ENCODE measurements around the gene SV2B.

SV2B gene

DNA sequence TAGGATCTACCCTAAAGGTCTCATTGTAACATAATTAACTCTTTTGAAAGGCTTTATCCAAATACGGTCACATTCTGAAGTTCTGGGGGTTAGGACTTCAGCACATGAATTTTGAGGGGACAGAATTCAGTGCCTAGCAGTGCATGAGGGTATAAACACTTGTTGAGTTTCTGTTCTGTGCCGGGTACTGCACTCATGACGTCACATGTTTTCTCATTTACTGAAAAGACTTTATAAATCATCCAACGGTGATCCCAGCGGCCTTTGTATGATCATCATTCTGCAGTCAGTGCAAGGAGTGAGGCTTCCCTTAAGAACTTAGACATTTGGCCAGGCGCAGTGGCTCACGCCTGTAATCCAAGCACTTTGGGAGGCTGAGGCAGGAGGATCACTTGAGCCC is 25.1 kb downstream of the SV2B start:
- H3K4me3 ChIP-seq (ENCODE audit: low read length) = no peak overlapping the region
- no peak for DNase-seq (ENCODE audit: low read depth)
- TF ChIP-seq CTCF (IDR thresholded peaks at IDR 0.05; ENCODE audit: insufficient read depth, low read depth, low read length, missing control alignments) = no peak

DNA sequence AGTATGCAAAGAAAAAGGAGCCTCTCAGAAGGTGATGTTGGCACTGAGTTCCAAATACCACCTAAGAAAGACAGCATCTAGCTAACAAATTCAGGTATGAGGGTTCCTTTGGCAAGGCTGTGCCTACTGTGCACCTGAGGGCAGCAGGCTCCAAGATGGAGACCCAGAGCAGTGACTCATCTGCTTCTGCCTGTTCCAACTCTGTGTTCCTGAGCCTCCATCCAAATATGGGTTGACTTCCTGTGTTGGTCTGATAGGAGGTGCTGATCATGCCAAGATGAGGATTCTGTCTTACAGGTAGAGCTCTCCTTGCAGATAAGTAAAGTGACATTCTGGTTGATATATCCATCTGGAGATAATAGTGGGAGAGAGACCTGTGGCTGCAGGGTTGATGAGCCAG is 26.0 kb downstream of the SV2B start:
- H3K4me3 ChIP-seq (ENCODE audit: low read length) = no peak overlapping the region
- no peak for TF ChIP-seq CTCF (IDR thresholded peaks at IDR 0.05; ENCODE audit: insufficient read depth, low read depth, low read length, missing control alignments)
- peak; percentile 16 for DNase-seq (ENCODE audit: low read depth)

- DNase-seq (ENCODE audit: low read depth) = no peak
- H3K4me3 ChIP-seq (ENCODE audit: low read length) = no peak overlapping the region
- TF ChIP-seq CTCF (IDR thresholded peaks at IDR 0.05; ENCODE audit: insufficient read depth, low read depth, low read length, missing control alignments) = no peak
Measured at GRCh38 chr15:91127236-91127955, 27.3 kb downstream of the SV2B start.

- no peak overlapping the region for H3K4me3 ChIP-seq (ENCODE audit: low read length)
- no peak for TF ChIP-seq CTCF (IDR thresholded peaks at IDR 0.05; ENCODE audit: insufficient read depth, low read depth, low read length, missing control alignments)
- DNase-seq (ENCODE audit: low read depth) = no peak
Measured at GRCh38 chr15:91128016-91128415, 28.0 kb downstream of the SV2B start.

GRCh38 chr15:91129436-91129835 is 29.4 kb downstream of the SV2B start:
- no peak for DNase-seq (ENCODE audit: low read depth)
- TF ChIP-seq CTCF (IDR thresholded peaks at IDR 0.05; ENCODE audit: insufficient read depth, low read depth, low read length, missing control alignments) = no peak
- H3K4me3 ChIP-seq (ENCODE audit: low read length) = no peak overlapping the region

DNA sequence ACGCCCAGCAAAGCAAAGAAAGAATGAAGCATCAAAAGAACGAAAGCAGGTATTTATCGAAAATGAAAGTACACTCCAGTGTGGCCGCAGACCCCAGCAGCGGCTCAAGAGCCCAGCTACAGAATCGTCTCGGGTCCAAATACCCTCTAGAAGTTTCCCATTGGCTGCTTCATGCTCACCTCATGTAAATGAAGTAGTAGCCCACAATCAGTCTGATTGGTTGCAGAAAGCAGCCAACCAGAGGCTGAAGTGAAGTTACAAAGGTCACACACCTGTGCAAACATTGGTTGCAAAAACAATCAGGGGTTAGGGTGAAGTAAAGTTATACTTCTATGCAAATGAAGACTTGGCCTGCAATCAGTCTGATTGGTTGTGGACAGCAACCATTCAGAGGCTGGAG is 32.0 kb downstream of the SV2B start:
- no peak for DNase-seq (ENCODE audit: low read depth)
- no peak overlapping the region for H3K4me3 ChIP-seq (ENCODE audit: low read length)
- TF ChIP-seq CTCF (IDR thresholded peaks at IDR 0.05; ENCODE audit: insufficient read depth, low read depth, low read length, missing control alignments) = no peak

GRCh38 chr15:91133511-91133910 is 33.5 kb downstream of the SV2B start:
- no peak for DNase-seq (ENCODE audit: low read depth)
- no peak overlapping the region for H3K4me3 ChIP-seq (ENCODE audit: low read length)
- no peak for TF ChIP-seq CTCF (IDR thresholded peaks at IDR 0.05; ENCODE audit: insufficient read depth, low read depth, low read length, missing control alignments)

All from epithelial cell of esophagus (primary cell).